ENCODE data around the gene TCERG1. TPM values are rescaled to one million over a fixed set of nuclear protein-coding genes. Genes with fewer than 3 reads are reported as not detected.
A peak's percentile ranks its signal among the peaks of the same experiment; 100 is the strongest.

TCERG1 gene
- total RNA-seq, 1 experiment from 2014 or later: 142 TPM

GRCh38 chr5:146499680-146500079 is 52.5 kb downstream of the TCERG1 start:
- ChIA-PET POLR2A (ENCODE audit: low non-redundant PET) (no interaction called here), CTCF (no interaction called here)
- intact Hi-C loops (cut with micrococcal nuclease; ENCODE audit: unreplicated experiment): no loop called here
- no peak overlapping the region for H3K27ac ChIP-seq (ENCODE audit: low read depth, low read length, poor library complexity, severe bottlenecking)
- TF ChIP-seq EZH2 (IDR thresholded peaks at IDR 0.05; ENCODE audit: borderline replicate concordance, low read depth, low read length, poor library complexity, severe bottlenecking) (no peak), CTCF (conservative IDR thresholded peaks at IDR 0.05; ENCODE audit: low read depth, low read length) (no peak)
- H3K9me3 ChIP-seq (ENCODE audit: low read depth, low read length, poor library complexity, severe bottlenecking): no peaks in the 10 kb centered on the region
- BruUV-seq (replicated peaks): no TSS peak
- peaks cover 43% of the 10 kb centered on the region for H3K36me3 ChIP-seq (ENCODE audit: insufficient read depth, low read length, poor library complexity, severe bottlenecking)
- no peak overlapping the region for H3K4me3 ChIP-seq (ENCODE audit: low read depth, low read length, poor library complexity, severe bottlenecking)
- no peak for DNase-seq (ENCODE audit: low spot score)
- H3K27me3 ChIP-seq (replicated peaks; ENCODE audit: insufficient read depth, low read depth, low read length, poor library complexity): no peaks in the 10 kb centered on the region
- no peaks in the 10 kb centered on the region for H3K4me1 ChIP-seq (ENCODE audit: insufficient read depth, low read length, poor library complexity, severe bottlenecking)

GRCh38 chr5:146507428-146507827 is 60.3 kb downstream of the TCERG1 start:
- TF ChIP-seq CTCF (conservative IDR thresholded peaks at IDR 0.05; ENCODE audit: low read depth, low read length) (no peak), EZH2 (IDR thresholded peaks at IDR 0.05; ENCODE audit: borderline replicate concordance, low read depth, low read length, poor library complexity, severe bottlenecking) (no peak)
- no peaks in the 10 kb centered on the region for H3K9me3 ChIP-seq (ENCODE audit: low read depth, low read length, poor library complexity, severe bottlenecking)
- intact Hi-C loops (cut with micrococcal nuclease; ENCODE audit: unreplicated experiment): no loop called here
- BruUV-seq (replicated peaks): no TSS peak
- no peak overlapping the region for H3K27ac ChIP-seq (ENCODE audit: low read depth, low read length, poor library complexity, severe bottlenecking)
- ChIA-PET CTCF (no interaction called here), POLR2A (ENCODE audit: low non-redundant PET) (no interaction called here)
- DNase-seq (ENCODE audit: low spot score): no peak
- no peaks in the 10 kb centered on the region for H3K27me3 ChIP-seq (replicated peaks; ENCODE audit: insufficient read depth, low read depth, low read length, poor library complexity)
- no peak overlapping the region for H3K4me3 ChIP-seq (ENCODE audit: low read depth, low read length, poor library complexity, severe bottlenecking)
- H3K4me1 ChIP-seq (ENCODE audit: insufficient read depth, low read length, poor library complexity, severe bottlenecking): no peaks in the 10 kb centered on the region
- peaks cover 86% of the 10 kb centered on the region for H3K36me3 ChIP-seq (ENCODE audit: insufficient read depth, low read length, poor library complexity, severe bottlenecking)

GRCh38 chr5:146510559-146511125 is 63.5 kb downstream of the TCERG1 start:
- Histone ChIP-seq H3K27ac (ENCODE audit: low read depth, low read length, poor library complexity, severe bottlenecking) (no peak overlapping the region), H3K27me3 (replicated peaks; ENCODE audit: insufficient read depth, low read depth, low read length, poor library complexity) (no peaks in the 10 kb centered on the region), H3K4me3 (ENCODE audit: low read depth, low read length, poor library complexity, severe bottlenecking) (no peak overlapping the region), H3K36me3 (ENCODE audit: insufficient read depth, low read length, poor library complexity, severe bottlenecking) (peaks cover 74% of the 10 kb centered on the region), H3K9me3 (ENCODE audit: low read depth, low read length, poor library complexity, severe bottlenecking) (no peaks in the 10 kb centered on the region), H3K4me1 (ENCODE audit: insufficient read depth, low read length, poor library complexity, severe bottlenecking) (peaks cover 2% of the 10 kb centered on the region)
- TSS peak; percentile 78 for BruUV-seq (replicated peaks)
- POLR2A ChIA-PET (ENCODE audit: low non-redundant PET): no interaction called here
- intact Hi-C loops (cut with micrococcal nuclease; ENCODE audit: unreplicated experiment): no loop called here
- TF ChIP-seq EZH2 (IDR thresholded peaks at IDR 0.05; ENCODE audit: borderline replicate concordance, low read depth, low read length, poor library complexity, severe bottlenecking): no peak
- no peak for TF ChIP-seq CTCF (conservative IDR thresholded peaks at IDR 0.05; ENCODE audit: low read depth, low read length)
- CTCF ChIA-PET: no interaction called here
- DNase-seq (ENCODE audit: low spot score): no peak
